ENCODE measurements around the gene SEMA4G. TPM values are rescaled to one million over a fixed set of nuclear protein-coding genes. Genes with fewer than 3 reads are reported as not detected.

Gene SEMA4G
- total RNA-seq, 1 experiment from 2014 or later, result 29.4 TPM

- intact Hi-C loops (cut with micrococcal nuclease), result no loop called here
- CTCF ChIA-PET, result no interaction called here
- POLR2A ChIA-PET, result no interaction called here
Measured at GRCh38 chr10:100983868-100984671, 14.8 kb downstream of the SEMA4G start.

GRCh38 chr10:100984672-100985177, 15.4 kb downstream of the SEMA4G start:
- Histone ChIP-seq H3K4me3 (replicated peaks in 1 of 2; ENCODE audit: low read depth in 1 of 2, low read length in 2 of 2) (no peak overlapping the region), H3K4me2 (ENCODE audit: low read length) (no peak overlapping the region), H4K20me1 (ENCODE audit: insufficient read depth) (no peaks in the 10 kb centered on the region), H3K9me2 (ENCODE audit: insufficient read depth) (no peaks in the 10 kb centered on the region), H3K9me3 (ENCODE audit: control insufficient read depth in 1 of 2, insufficient read depth in 1 of 2, low read depth in 1 of 2, low read length in 2 of 2) (no peaks in the 10 kb centered on the region), H3K79me2 (ENCODE audit: insufficient read depth, low read length) (peaks cover 44% of the 10 kb centered on the region), H3K36me3 (ENCODE audit: control insufficient read depth in 1 of 2, insufficient read depth in 2 of 2, low read length in 2 of 2) (peaks cover 14 to 23% of the 10 kb centered on the region in 2 experiments; a peak in 3 of 4 replicates), H3K27me3 (ENCODE audit: insufficient read depth, low read length) (no peaks in the 10 kb centered on the region), H3K4me1 (ENCODE audit: control insufficient read depth in 1 of 2, insufficient read depth in 2 of 2, low read length in 2 of 2) (peaks cover 10 to 28% of the 10 kb centered on the region in 2 experiments; a peak in 3 of 4 replicates), H3K27ac (ENCODE audit: low read depth, low read length) (no peak overlapping the region), H2AFZ (ENCODE audit: low read depth, low read length, poor library complexity, severe bottlenecking) (no peak overlapping the region), H3K9ac (ENCODE audit: low read length) (no peak overlapping the region)
- DNase-seq (ENCODE audit: low read depth, low spot score) (no peak), ATAC-seq (no peak)
- intact Hi-C loops (cut with micrococcal nuclease), result no loop called here
- TF ChIP-seq SIN3A (IDR thresholded peaks at IDR 0.05; ENCODE audit: low read depth) (no peak), POLR2AphosphoS5 (IDR thresholded peaks at IDR 0.05; ENCODE audit: low read depth, low read length) (peak; percentile 21; the same call in 1 of the 2 replicates), ELF1 (IDR thresholded peaks at IDR 0.05; ENCODE audit: borderline replicate concordance, low read depth) (no peak), EGR1 (IDR thresholded peaks at IDR 0.05; ENCODE audit: low read depth) (no peak)
- BruUV-seq (replicated peaks), result no TSS peak
- RAD21 ChIA-PET (ENCODE audit: low non-redundant PET in 1 of 2, low total read pairs in 2 of 2, uncharacterized antibody in 2 of 2, unreplicated experiment in 2 of 2), result no interaction called here
- CTCF ChIA-PET, result no interaction called here
- POLR2A ChIA-PET, result no interaction called here

More at GRCh38 chr10:100983868-100984671, 14.8 kb downstream of the SEMA4G start:
- Histone ChIP-seq H3K79me2 (ENCODE audit: insufficient read depth, low read length) (peaks cover 37% of the 10 kb centered on the region), H3K27ac (ENCODE audit: low read depth, low read length) (no peak overlapping the region), H3K4me3 (replicated peaks in 1 of 2; ENCODE audit: low read depth in 1 of 2, low read length in 2 of 2) (no peak overlapping the region), H3K4me2 (ENCODE audit: low read length) (no peak overlapping the region), H2AFZ (ENCODE audit: low read depth, low read length, poor library complexity, severe bottlenecking) (no peak overlapping the region), H3K36me3 (ENCODE audit: control insufficient read depth in 1 of 2, insufficient read depth in 2 of 2, low read length in 2 of 2) (peaks cover 8 to 16% of the 10 kb centered on the region in 2 experiments; a peak in 3 of 4 replicates), H3K27me3 (ENCODE audit: insufficient read depth, low read length) (no peaks in the 10 kb centered on the region), H3K9me2 (ENCODE audit: insufficient read depth) (no peaks in the 10 kb centered on the region), H3K4me1 (ENCODE audit: control insufficient read depth in 1 of 2, insufficient read depth in 2 of 2, low read length in 2 of 2) (peaks cover 10 to 23% of the 10 kb centered on the region in 2 experiments; a peak in 3 of 4 replicates), H3K9me3 (ENCODE audit: control insufficient read depth in 1 of 2, insufficient read depth in 1 of 2, low read depth in 1 of 2, low read length in 2 of 2) (no peaks in the 10 kb centered on the region), H4K20me1 (ENCODE audit: insufficient read depth) (no peaks in the 10 kb centered on the region), H3K9ac (ENCODE audit: low read length) (no peak overlapping the region)
- BruUV-seq (replicated peaks), result no TSS peak
- ATAC-seq (no peak), DNase-seq (ENCODE audit: low read depth, low spot score) (no peak)
- RAD21 ChIA-PET (ENCODE audit: low non-redundant PET in 1 of 2, low total read pairs in 2 of 2, uncharacterized antibody in 2 of 2, unreplicated experiment in 2 of 2), result interaction anchor here in 1 of 2 experiments (0.5 kb wide), 1 partner anchor 15 kb away, joined by 3 read pairs; the partner anchor contains the start of gene SEMA4G
- no peak for TF ChIP-seq EZH2phosphoT487 (IDR thresholded peaks at IDR 0.05; ENCODE audit: borderline replicate concordance)
- TF ChIP-seq POLR2AphosphoS5 (IDR thresholded peaks at IDR 0.05; ENCODE audit: low read depth, low read length), result peak; percentile 12; the same call in 1 of the 2 replicates

Measured in HCT116 (cell line).